Measurements from ENCODE around the gene HPS5. TPM values are rescaled to one million over a fixed set of nuclear protein-coding genes. Genes with fewer than 3 reads are reported as not detected.
"Not testable (repeated sequence)": the region's sequence is repeated elsewhere in the genome, so short reads cannot be mapped to it uniquely, and the experiment has no call there.

HPS5 gene
- total RNA-seq, 1 experiment from 2014 or later: 18.9 TPM

DNA sequence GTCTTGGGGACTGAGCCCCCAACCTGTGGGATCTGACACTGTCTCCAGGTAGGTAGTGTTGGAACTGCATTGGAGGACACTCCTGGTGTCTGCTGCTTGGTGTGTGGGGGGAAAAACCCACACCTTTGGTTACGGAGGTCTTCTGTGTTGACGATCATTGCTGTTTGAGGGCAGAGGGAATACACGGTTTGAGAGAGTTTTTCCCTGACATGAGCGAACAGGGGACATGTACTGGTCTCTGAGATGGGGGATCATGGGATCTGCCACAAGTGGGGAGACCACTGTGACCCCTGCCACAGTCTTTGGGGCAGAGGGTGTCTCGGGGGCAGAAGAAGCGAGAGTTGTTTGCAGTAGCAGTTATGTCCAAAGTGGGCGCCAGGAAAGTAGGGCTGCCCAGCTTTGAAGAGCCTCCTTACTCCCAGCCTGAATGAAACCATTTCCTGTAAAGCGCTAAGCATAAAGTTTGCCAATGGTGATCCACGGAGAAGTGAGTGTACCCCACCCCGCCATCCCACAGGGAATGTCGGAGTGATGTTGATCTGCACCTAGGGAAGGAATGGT is 68.1 kb downstream of the HPS5 start:
- Histone ChIP-seq H3K27me3 (replicated peaks; ENCODE audit: insufficient read depth, low read depth, low read length, poor library complexity) (no peaks in the 10 kb centered on the region), H3K4me1 (ENCODE audit: insufficient read depth, low read length, poor library complexity, severe bottlenecking) (no peaks in the 10 kb centered on the region), H3K9me3 (ENCODE audit: low read depth, low read length, poor library complexity, severe bottlenecking) (no peaks in the 10 kb centered on the region), H3K36me3 (ENCODE audit: insufficient read depth, low read length, poor library complexity, severe bottlenecking) (no peaks in the 10 kb centered on the region), H3K4me3 (ENCODE audit: low read depth, low read length, poor library complexity, severe bottlenecking) (no peak overlapping the region), H3K27ac (ENCODE audit: low read depth, low read length, poor library complexity, severe bottlenecking) (no peak overlapping the region)
- no peak for TF ChIP-seq EZH2 (IDR thresholded peaks at IDR 0.05; ENCODE audit: borderline replicate concordance, low read depth, low read length, poor library complexity, severe bottlenecking)
- TF ChIP-seq, protein P1, sequence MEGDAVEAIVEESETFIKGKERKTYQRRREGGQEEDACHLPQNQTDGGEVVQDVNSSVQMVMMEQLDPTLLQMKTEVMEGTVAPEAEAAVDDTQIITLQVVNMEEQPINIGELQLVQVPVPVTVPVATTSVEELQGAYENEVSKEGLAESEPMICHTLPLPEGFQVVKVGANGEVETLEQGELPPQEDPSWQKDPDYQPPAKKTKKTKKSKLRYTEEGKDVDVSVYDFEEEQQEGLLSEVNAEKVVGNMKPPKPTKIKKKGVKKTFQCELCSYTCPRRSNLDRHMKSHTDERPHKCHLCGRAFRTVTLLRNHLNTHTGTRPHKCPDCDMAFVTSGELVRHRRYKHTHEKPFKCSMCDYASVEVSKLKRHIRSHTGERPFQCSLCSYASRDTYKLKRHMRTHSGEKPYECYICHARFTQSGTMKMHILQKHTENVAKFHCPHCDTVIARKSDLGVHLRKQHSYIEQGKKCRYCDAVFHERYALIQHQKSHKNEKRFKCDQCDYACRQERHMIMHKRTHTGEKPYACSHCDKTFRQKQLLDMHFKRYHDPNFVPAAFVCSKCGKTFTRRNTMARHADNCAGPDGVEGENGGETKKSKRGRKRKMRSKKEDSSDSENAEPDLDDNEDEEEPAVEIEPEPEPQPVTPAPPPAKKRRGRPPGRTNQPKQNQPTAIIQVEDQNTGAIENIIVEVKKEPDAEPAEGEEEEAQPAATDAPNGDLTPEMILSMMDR (conservative IDR thresholded peaks at IDR 0.05; ENCODE audit: low read depth, low read length): no peak
- no peak for DNase-seq (ENCODE audit: low spot score)
- intact Hi-C loops (cut with micrococcal nuclease; ENCODE audit: unreplicated experiment): no loop called here
- CTCF ChIA-PET: no interaction called here
- BruUV-seq (replicated peaks): no TSS peak
- POLR2A ChIA-PET (ENCODE audit: low non-redundant PET): no interaction called here

DNA sequence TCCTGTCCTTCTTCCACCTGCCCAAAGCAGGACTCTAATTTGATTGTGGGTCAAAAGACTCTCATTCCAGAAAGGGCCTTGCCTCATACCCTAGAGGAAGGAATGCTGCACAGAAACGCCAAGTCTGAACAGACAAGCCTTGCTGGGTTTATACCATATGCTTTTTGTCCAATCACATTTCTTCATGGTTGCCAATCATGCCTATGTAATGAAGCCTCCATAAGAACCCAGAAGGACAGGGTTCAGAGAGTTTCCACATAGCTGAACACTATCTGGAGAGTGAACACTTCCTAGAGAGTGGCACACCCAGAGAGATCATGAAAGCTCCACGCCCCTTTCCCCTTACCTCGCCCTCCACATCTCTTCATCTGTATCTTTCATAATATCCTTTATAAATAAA is 68.7 kb downstream of the HPS5 start:
- Histone ChIP-seq H3K27me3 (replicated peaks; ENCODE audit: insufficient read depth, low read depth, low read length, poor library complexity) (no peaks in the 10 kb centered on the region), H3K9me3 (ENCODE audit: low read depth, low read length, poor library complexity, severe bottlenecking) (no peaks in the 10 kb centered on the region), H3K4me3 (ENCODE audit: low read depth, low read length, poor library complexity, severe bottlenecking) (no peak overlapping the region), H3K36me3 (ENCODE audit: insufficient read depth, low read length, poor library complexity, severe bottlenecking) (no peaks in the 10 kb centered on the region), H3K27ac (ENCODE audit: low read depth, low read length, poor library complexity, severe bottlenecking) (no peak overlapping the region), H3K4me1 (ENCODE audit: insufficient read depth, low read length, poor library complexity, severe bottlenecking) (no peaks in the 10 kb centered on the region)
- TF ChIP-seq, protein P1 (conservative IDR thresholded peaks at IDR 0.05; ENCODE audit: low read depth, low read length): no peak
- CTCF ChIA-PET: no interaction called here
- POLR2A ChIA-PET (ENCODE audit: low non-redundant PET): no interaction called here
- no peak for DNase-seq (ENCODE audit: low spot score)
- no TSS peak for BruUV-seq (replicated peaks)
- intact Hi-C loops (cut with micrococcal nuclease; ENCODE audit: unreplicated experiment): no loop called here

DNA sequence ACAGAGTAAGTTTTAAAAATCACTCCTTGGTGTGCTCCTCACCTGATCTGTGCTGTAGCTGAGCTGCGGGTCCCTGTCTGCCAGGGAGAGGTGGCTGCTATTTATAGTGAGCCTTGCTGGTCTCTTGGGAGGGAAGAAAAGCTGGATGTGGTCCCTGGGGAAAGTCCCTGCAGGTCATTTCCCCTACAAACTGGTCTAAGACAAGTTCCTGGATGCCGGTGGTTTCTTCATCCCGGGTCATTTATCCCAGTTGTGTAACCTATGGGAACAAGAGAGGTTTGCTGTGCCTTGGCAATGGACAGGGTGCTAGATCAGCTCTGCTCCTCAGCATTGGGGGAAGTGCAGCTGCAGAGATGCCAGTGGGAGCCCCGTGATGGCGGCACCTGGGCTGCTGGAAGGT is 73.4 kb downstream of the HPS5 start, which contains the start of gene SAA2:
Gene SAA2, minus strand, starts transcription at position 108 of the 400 bp plus-strand sequence. CDS start 657 bp downstream, outside the sequence.
- CTCF ChIA-PET: interaction anchor here (0.6 kb wide), 1 partner anchor 1511 kb away, joined by 3 read pairs; no protein-coding TSS in a partner anchor
- POLR2A ChIA-PET (ENCODE audit: low non-redundant PET): no interaction called here

DNA sequence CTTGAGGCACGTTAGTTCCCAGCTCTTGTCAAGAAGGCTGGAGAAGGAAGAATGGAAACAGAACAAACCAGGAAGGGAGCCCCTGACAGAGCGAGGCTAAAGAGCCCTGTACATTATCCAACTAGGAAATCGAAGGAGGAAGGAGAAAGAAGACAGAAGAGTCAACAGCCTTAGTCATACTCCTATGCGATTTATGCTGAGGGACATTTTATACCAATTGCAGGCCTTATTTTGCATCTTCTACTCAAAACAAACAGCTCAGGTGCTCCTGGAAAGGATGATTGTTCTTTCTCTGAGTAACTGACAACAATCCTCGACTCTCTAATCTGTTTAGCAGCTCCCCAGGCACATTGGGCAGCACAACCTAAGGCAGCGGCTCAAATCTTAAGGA is 74.8 kb downstream of the HPS5 start:
- CTCF ChIA-PET; BruUV-seq (replicated peaks); H3K4me1 ChIP-seq (ENCODE audit: insufficient read depth, low read length, poor library complexity, severe bottlenecking); H3K27me3 ChIP-seq (replicated peaks; ENCODE audit: insufficient read depth, low read depth, low read length, poor library complexity); H3K9me3 ChIP-seq (ENCODE audit: low read depth, low read length, poor library complexity, severe bottlenecking); H3K27ac ChIP-seq (ENCODE audit: low read depth, low read length, poor library complexity, severe bottlenecking); DNase-seq (ENCODE audit: low spot score); H3K36me3 ChIP-seq (ENCODE audit: insufficient read depth, low read length, poor library complexity, severe bottlenecking); POLR2A ChIA-PET (ENCODE audit: low non-redundant PET); H3K4me3 ChIP-seq (ENCODE audit: low read depth, low read length, poor library complexity, severe bottlenecking): not testable (repeated sequence)
- intact Hi-C loops (cut with micrococcal nuclease; ENCODE audit: unreplicated experiment): loop anchor here (10.0 kb wide), 1 partner anchor 488 kb away; no protein-coding TSS in a partner anchor

More for the DNA sequence above, 73.4 kb downstream of the HPS5 start, which contains the start of gene SAA2:
- Histone ChIP-seq H3K36me3 (ENCODE audit: insufficient read depth, low read length, poor library complexity, severe bottlenecking) (no peaks in the 10 kb centered on the region), H3K4me1 (ENCODE audit: insufficient read depth, low read length, poor library complexity, severe bottlenecking) (no peaks in the 10 kb centered on the region), H3K9me3 (ENCODE audit: low read depth, low read length, poor library complexity, severe bottlenecking) (no peaks in the 10 kb centered on the region), H3K4me3 (ENCODE audit: low read depth, low read length, poor library complexity, severe bottlenecking) (no peak within 1 kb of the TSS), H3K27ac (ENCODE audit: low read depth, low read length, poor library complexity, severe bottlenecking) (no peak within 1 kb of the TSS), H3K27me3 (replicated peaks; ENCODE audit: insufficient read depth, low read depth, low read length, poor library complexity) (no peaks in the 10 kb centered on the region)
- no peak for TF ChIP-seq EZH2 (IDR thresholded peaks at IDR 0.05; ENCODE audit: borderline replicate concordance, low read depth, low read length, poor library complexity, severe bottlenecking)
- TF ChIP-seq, protein P1 (conservative IDR thresholded peaks at IDR 0.05; ENCODE audit: low read depth, low read length): no peak
- DNase-seq (ENCODE audit: low spot score): no peak
- intact Hi-C loops (cut with micrococcal nuclease; ENCODE audit: unreplicated experiment): loop anchor here (10.0 kb wide), 1 partner anchor 486 kb away; no protein-coding TSS in a partner anchor
- BruUV-seq (replicated peaks): no TSS peak

DNA sequence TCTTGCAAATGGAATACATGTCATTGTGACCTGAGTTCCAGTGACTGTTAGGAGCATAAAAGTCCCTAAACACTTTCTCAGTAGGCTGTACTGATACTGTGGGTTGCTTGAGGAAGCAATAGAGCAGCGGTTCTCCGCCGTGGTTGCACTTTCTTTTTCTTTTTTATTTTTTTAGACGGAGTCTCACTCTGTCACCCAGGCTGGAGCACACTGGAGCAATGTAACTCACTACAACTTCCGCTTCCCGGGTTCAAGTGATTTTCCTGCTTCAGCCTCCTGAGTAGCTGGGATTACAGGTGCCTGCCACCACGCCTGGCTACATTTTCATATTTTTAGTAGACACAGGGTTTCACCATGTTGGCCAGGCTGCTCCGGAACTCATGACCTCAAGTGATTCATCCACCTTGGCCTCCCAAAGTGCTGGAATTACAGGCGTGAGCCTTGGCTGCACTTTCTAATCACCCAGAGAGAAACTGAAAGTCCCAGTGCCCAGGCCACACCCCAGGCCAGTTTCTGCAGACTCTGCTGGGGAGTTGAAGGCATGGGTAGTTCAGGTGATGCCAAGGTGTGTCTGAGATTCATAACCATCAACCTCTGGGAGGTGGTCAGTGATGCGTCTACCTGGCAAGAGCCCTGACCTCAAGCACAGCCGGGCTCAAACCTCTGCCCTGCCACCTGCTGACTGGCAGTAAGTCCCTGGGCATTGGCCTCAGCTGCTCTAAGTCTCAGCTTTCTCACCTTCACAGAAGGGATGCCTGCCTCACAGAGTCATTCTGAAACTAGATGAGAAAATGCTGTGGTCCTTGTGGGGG is 75.4 kb downstream of the HPS5 start:
- CTCF ChIA-PET; H3K27ac ChIP-seq (ENCODE audit: low read depth, low read length, poor library complexity, severe bottlenecking); H3K27me3 ChIP-seq (replicated peaks; ENCODE audit: insufficient read depth, low read depth, low read length, poor library complexity); POLR2A ChIA-PET (ENCODE audit: low non-redundant PET); H3K4me1 ChIP-seq (ENCODE audit: insufficient read depth, low read length, poor library complexity, severe bottlenecking); H3K9me3 ChIP-seq (ENCODE audit: low read depth, low read length, poor library complexity, severe bottlenecking); H3K4me3 ChIP-seq (ENCODE audit: low read depth, low read length, poor library complexity, severe bottlenecking); BruUV-seq (replicated peaks); DNase-seq (ENCODE audit: low spot score); H3K36me3 ChIP-seq (ENCODE audit: insufficient read depth, low read length, poor library complexity, severe bottlenecking): not testable (repeated sequence)
- intact Hi-C loops (cut with micrococcal nuclease; ENCODE audit: unreplicated experiment): loop anchor here (10.0 kb wide), 1 partner anchor 488 kb away; no protein-coding TSS in a partner anchor
